COLO668 (cell line): ENCODE data around the gene ANK3.

Experiments used
- DNase-seq: peaks from one replicate; lab custom pipeline; 2025; ENCODE audit not compliant: unreplicated experiment; lab: John Stamatoyannopoulos, UW

The ANK3 gene

GRCh38 chr10:60144099-60144498 is 245.6 kb downstream of the ANK3 start:
- DNase-seq = no peak

- no peak for DNase-seq
These were observed 246.9 kb downstream of the ANK3 start for GRCh38 chr10:60142736-60143135.

GRCh38 chr10:60141896-60142559 is 247.6 kb downstream of the ANK3 start:
- DNase-seq = no peak

GRCh38 chr10:60140651-60141632 is 248.7 kb downstream of the ANK3 start:
- DNase-seq = peak; percentile 53

- DNase-seq = no peak
These were observed 249.7 kb downstream of the ANK3 start for GRCh38 chr10:60139798-60140566.

GRCh38 chr10:60139290-60139689 is 250.4 kb downstream of the ANK3 start:
- no peak for DNase-seq

- DNase-seq = no peak
These were observed 250.8 kb downstream of the ANK3 start for GRCh38 chr10:60138842-60139241.

- no peak for DNase-seq
These were observed 251.6 kb downstream of the ANK3 start for GRCh38 chr10:60138026-60138425.

- no peak for DNase-seq
These were observed 252.2 kb downstream of the ANK3 start for GRCh38 chr10:60137292-60137992.

GRCh38 chr10:60135020-60135419 is 254.7 kb downstream of the ANK3 start:
- DNase-seq = no peak

GRCh38 chr10:60134548-60134947 is 255.1 kb downstream of the ANK3 start:
- DNase-seq = no peak

- peak; percentile 0 for DNase-seq
These were observed 259.5 kb downstream of the ANK3 start for GRCh38 chr10:60130130-60130579.

GRCh38 chr10:60125895-60126294 is 263.8 kb downstream of the ANK3 start:
- DNase-seq = no peak

- no peak for DNase-seq
These were observed 265.1 kb downstream of the ANK3 start for GRCh38 chr10:60124536-60124935.

- DNase-seq = no peak
These were observed 266.0 kb downstream of the ANK3 start for GRCh38 chr10:60123668-60124067.

- DNase-seq = no peak
These were observed 266.5 kb downstream of the ANK3 start for GRCh38 chr10:60123172-60123571.

GRCh38 chr10:60122190-60122589 is 267.5 kb downstream of the ANK3 start:
- no peak for DNase-seq

GRCh38 chr10:60114765-60115586 is 274.7 kb downstream of the ANK3 start:
- peak; percentile 2 for DNase-seq

- DNase-seq = no peak
These were observed 278.9 kb downstream of the ANK3 start for GRCh38 chr10:60110739-60111138.
